Upper lobe of left lung (tissue), 4 donors: ENCODE data around the gene RASAL1.

ENCODE experiments used
- EP300 ChIP-seq, 4 donors: sonication (generic); formaldehyde crosslinking; IDR thresholded peaks; one replicate each; pipeline ENCODE4 v1.5.1; 2017; ENCODE audit warnings: antibody characterized with exemption in 4 of 4, control low read depth in 2 of 4
- TF ChIP-seq, protein P1 (sequence below), 6 experiments: fragments of 450-650 bp in 4 of 6; fragments of 200-600 bp in 2 of 6; sonication (generic) in 2 of 6; IDR thresholded peaks; one replicate each; pipeline ENCODE4 v1.5.1; 2016 to 2019; ENCODE audit warnings: antibody characterized with exemption in 6 of 6

DNA sequence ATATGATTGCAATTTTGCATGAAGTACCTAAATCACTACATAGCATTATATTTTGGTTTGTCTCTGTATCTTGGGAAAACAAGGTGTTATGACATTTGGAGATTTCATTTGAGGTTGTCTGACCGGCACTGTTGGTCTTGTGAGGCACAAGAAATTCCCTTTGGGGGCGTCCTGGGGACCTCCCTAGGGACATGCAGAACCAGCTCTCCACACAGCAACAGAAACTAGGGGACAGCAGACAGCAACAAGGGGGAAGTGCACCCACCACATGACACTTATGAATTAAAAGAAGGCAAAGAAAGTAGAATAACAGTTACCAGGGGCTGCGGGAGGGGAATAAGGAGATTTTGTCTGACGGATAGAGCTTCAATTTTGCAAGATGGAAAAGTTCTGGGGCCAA, 35.4 kb upstream of the RASAL1 start:
- TF ChIP-seq EP300 (IDR thresholded peaks at IDR 0.05) = no peak
- TF ChIP-seq, protein P1, sequence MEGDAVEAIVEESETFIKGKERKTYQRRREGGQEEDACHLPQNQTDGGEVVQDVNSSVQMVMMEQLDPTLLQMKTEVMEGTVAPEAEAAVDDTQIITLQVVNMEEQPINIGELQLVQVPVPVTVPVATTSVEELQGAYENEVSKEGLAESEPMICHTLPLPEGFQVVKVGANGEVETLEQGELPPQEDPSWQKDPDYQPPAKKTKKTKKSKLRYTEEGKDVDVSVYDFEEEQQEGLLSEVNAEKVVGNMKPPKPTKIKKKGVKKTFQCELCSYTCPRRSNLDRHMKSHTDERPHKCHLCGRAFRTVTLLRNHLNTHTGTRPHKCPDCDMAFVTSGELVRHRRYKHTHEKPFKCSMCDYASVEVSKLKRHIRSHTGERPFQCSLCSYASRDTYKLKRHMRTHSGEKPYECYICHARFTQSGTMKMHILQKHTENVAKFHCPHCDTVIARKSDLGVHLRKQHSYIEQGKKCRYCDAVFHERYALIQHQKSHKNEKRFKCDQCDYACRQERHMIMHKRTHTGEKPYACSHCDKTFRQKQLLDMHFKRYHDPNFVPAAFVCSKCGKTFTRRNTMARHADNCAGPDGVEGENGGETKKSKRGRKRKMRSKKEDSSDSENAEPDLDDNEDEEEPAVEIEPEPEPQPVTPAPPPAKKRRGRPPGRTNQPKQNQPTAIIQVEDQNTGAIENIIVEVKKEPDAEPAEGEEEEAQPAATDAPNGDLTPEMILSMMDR (IDR thresholded peaks at IDR 0.05) = no peak
